GM18870 (cell line): ENCODE data around the gene ZFAND4.
A peak's percentile ranks its signal among the peaks of the same experiment; 100 is the strongest.
"Not testable (repeated sequence)": the region's sequence is repeated elsewhere in the genome, so short reads cannot be mapped to it uniquely, and the experiment has no call there.

Source experiments
- ATAC-seq: cut with Tn5 transposase; IDR thresholded peaks from one replicate; pipeline ENCODE4 v1.9.1; 2021; ENCODE audit warnings: moderate library complexity; ENCODE audit not compliant: unreplicated experiment

The ZFAND4 gene

DNA sequence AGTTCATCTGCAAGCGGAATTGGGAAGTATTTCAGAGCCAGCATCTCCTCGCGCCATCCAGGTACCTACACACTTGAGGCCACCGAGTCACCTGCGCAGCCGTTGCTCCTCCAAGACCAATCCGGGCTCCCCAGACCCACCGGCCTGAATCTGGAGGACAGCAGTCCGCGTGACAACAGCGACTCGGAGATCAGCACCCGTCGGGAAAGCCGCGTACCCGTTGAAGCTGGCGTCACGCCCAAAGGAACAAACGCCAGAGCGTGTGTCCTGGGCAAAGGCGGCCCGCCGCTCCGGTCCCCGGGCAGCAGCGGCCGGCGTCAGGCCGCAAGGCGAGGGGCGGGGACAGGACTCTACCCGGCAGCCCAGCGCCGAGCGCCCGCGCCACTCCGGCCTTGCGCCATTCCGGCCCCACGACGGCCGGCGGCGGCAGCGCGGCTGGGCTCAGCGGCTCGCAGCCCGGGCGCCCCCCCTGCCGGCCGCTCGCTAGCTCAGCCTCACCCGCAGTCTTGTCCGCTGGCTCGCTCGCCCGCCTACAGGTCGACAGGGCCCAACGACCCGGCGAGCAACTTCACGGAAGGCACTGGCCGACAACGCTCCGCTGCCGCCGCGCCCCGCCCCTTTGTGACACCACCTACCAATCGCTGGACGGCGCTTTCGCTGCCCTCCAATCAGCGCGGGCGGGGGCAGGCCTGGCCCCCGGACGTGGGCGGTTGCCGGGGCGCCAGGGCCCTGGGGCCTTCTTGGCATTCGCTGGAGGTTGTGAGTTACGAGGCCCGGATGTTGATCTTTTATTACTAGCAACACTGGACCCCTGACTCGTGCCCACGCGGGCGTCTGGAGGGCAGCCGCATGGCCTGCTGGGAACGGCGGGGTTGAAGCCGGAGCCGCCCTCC is at the start of gene ZFAND4:
Gene ZFAND4 (minus strand): TSS at position 592 of the 893 bp plus-strand sequence. CDS start 9,047 bp downstream, outside the sequence.
- ATAC-seq: peak; percentile 97

DNA sequence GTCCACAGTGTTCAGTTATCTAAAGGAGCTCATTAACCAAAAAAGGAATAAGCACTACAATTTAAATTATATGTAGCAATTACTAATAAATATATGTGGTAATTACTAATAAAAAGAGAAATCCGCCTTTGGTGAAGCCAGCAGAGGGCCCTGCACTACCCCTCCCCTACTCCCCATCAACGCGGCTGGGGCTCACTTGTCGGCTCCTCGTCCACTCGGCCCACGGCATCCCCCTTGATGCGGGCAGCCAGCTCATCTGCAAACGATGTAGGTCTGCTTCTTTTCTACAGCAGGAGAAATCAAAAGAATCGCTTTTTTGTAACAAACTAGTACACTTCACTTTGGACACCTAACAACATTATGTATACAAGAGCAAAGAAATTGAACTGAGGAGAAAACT is 48.9 kb upstream of the ZFAND4 start:
- not testable (repeated sequence) for ATAC-seq

DNA sequence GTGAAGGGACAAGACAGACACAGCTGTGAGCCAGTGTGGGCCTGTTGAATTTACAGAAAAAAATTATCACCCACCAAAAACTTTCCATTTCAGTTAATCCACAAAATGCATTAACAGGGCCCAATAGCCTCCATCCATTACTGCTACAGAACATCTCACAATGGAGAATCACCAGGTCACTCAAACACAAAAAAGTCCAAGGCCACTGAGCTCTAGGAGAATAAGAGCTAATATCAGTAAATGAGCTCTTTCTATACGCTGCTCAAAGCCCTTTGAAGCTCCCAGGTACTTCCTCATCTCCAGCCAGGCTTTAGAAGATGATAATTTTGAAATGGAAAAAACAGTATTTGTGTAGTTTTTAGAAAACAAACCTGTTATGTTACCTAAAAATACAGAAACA is 45.1 kb upstream of the ZFAND4 start:
- ATAC-seq: not testable (repeated sequence)

DNA sequence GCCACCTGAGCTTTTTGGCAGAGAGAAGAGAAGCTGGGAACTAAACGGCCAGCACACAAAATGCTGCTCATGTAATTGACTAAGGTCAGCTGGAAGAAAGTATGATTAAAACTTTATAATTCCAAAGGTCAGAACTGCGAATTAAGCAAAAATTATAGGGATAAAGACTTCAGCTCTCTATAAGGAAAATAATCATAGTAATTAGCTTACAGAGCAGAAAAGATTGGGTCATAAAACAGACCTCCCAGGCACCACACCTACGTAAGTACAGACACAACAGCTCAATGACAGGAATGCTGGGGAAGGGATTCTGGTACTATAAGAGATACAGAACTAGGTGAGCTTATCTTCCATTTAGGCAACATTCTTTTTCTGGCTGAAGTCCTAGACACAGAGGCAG is 44.5 kb upstream of the ZFAND4 start:
- ATAC-seq: not testable (repeated sequence)

DNA sequence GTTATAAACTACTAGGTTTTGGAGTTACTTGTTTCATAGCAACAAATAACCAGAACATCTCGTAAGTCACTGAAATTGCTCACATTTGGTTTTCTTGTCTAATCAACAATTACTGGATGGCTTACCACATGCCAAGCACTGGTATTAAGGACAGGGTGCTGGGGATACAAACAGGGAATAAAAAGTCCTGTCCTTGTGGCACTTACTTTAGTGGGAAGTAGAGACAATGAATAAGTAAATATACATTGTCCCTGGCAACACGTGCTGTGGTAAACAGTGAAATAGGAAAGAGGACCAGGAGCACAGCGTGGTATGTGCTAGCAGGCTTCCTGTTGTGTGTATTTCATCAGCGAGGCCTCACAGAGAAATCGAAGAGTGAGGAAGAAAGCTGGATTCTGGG is 38.7 kb upstream of the ZFAND4 start:
- ATAC-seq: not testable (repeated sequence)

DNA sequence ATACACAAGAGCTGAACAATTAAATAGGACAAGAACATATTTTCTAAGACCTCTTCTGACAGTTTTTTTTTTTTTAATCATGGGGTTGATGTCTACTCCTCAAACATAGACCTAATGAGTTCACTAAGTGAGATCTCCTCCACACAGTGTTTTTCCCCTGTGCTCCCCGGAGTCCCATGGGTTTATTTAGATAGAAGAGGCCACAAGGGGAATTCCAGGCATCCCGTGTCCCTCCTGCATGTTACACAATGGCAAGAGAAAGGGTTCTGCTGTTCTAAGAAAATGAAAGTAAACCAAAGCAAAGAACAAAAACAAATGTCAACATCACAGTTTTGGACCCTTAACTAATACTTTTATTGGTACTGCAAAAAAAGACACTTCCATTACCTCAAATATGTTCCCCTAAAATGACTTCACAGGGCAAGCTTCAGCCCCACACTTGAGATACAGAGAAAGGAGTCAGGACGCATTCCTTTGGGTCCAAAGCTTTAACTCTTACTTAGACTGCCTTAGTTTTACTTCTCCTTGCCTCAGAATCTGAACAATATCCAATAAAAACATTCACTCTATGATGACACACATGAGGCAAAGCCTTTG is 37.7 kb upstream of the ZFAND4 start:
- peak; percentile 87 for ATAC-seq

DNA sequence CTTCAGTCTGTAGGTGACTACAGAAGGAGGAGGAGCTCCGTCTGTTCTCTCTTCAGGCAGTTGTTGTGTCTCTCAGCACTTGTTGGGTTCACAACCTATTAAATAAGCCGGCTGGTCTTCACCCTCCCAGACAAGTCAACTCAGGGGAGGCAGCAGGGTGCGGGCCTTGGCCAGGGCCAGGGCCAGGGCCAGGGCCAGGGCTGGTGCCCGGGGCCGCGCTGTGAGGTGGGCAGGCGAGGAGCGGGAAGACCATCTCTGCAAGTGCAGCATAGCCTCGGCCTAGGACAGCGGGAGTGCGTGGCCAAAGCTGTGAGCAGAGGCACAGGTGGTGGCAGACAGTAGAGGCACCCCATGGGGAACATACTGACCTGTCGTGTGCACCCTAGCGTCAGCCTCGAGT is 5.9 kb upstream of the ZFAND4 start:
- ATAC-seq: not testable (repeated sequence)

DNA sequence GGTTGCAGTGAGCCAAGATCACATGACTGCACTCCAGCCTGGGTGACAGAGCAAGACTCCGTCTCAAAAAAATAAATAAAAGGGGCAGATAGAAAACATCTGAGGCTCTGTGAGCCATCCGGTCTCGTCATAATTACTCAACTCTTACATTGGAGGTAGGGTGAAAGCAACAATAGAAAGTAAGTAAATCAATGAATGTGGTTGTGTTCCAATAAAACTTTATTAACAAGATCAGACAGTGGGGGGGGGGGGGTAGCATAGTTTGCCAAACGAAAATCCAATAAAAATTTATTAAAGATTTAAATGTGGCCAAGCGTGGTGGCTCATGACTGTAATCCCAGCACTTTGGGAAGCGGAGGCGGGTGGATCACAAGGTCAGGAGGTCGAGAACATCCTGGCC is 2.8 kb upstream of the ZFAND4 start:
- ATAC-seq: no peak

DNA sequence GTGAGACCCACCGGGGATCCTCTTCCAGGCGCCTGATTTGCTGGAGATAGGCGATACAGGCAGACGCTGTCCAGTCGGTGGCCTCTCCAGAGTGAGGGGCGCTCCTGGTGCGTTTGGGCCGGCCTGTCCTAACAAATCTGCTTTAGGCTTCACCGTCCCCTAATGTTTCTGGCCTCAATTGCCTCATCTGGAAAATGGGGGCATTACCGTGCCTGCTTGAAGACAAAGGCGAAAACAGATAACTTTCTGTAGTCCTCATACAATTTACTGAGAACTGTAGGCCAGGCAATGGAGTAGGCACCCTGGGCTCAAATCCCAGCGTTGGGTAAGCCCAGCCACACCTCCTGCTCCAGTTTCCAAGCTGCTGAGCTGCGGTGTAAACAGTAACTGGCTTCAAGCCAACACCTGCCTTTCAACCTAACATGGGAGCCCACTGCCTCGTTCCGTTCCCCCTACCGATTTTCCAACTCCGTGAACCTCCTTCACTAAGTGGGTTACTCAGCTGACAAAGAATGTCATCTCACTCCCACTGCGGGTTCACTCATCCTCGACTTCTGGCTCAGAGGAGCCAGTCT is 589 bp upstream of the ZFAND4 start:
- no peak for ATAC-seq

DNA sequence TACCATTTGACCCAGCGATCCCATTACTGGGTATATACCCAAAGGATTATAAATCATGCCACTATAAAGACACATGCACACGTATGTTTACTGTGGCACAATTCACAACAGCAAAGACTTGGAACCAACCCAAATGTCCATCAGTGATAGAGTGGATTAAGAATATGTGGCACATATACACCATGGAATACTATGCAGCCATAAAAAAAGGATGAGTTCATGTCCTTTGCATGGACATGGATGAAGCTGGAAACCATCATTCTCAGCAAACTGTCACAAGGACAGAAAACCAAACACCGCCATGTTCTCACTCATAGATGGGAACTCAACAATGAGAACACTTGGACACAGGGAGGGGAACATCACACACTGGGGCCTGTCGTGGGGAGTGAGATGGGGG is 1.3 kb downstream of the ZFAND4 start:
- ATAC-seq: not testable (repeated sequence)

DNA sequence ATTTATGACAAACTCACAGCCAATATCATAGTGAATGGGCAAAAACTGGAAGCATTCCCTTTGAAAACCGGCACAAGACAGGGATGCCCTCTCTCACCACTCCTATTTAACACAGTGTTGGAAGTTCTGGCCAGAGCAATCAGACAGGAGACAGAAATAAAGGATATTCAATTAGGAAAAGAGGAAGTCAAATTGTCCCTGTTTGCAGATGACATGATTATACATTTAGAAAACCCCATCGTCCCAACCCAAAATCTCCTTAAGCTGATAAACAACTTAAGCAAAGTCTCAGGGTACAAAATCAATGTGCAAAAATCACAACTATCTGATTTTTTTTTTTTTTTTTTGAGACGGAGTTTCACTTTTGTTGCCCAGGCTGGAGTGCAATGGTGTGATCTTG is 2.7 kb downstream of the ZFAND4 start:
- ATAC-seq: not testable (repeated sequence)

DNA sequence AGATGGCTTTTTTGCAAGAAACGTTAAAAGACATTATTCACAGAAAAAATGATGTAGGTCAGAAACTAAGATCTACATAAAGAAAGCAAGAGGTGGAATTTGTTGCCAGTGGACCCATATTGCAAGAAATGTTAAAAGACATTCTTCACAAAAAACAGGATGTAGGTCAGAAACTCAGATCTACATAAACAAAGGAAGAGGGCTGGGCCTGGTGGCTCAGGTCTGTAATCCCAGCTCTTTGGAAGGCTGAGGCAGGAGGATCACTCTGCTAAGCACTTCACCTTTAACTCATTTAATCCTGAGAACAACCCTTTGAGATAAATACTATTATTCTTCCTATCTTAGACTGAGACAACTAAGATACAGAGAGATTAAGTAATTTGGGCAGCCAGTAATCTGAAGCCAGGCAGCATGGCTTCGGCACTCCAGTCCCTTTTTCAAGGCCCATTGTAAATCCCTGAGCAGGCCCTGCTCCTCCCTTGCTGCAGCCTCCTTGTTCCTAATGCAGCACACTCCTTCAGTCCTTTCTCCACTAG is 11.6 kb downstream of the ZFAND4 start:
- ATAC-seq: no peak

DNA sequence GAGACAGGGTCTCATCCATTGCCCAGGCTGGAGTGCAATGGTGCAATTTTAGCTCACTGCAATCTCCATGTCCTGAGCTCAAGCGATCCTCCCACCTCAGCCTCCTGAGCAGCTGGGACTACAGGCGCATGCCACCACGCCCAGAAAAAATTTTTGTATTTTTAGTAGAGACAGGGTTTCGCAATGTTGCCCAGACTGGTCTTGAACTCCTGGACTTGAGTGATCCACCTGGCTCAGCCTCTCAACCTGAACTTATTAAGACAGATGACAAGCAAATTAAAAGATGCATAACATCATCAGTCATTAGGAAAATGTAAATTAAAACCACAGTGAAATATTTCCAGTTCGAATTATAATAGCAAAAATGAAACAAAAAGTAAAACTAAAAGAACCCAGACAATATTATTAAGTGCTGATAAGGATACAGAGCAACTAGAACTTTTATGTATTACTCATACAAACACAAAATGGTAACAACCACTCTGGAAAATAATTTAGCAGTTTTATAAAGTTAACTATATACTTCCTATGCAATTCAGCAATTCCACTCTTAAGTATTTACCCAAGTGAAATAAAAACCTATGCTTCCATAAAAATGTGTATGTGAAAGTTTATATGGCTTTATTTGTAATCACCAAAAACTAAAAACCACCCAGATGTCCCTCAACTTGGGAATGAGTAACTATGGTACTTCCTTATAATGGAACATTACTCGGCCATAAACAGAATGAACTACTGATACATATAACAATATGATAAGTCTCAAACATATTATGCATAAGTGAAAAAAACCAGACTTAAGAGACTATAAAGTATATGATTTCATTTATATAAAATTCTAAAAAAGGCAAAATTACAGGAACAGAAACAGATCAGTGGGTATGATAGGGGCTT is 15.3 kb downstream of the ZFAND4 start:
- no peak for ATAC-seq

DNA sequence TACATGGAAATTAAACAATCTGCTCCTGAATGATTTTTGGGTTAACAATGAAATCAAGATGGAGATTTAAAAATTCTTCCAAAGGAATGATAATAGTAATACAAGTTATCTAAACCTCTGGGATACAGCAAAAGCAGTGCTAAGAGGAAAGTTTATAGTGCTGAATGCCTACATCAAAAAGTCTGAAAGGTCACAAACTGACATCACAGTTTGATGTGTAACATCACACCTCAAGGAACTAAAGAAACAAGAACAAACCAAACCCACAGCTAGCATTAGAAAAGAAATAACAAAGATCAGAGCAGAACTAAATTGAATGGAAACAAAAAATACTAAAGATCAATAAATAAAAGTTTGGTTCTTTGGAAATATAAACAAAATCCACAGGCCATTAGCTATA is 17.4 kb downstream of the ZFAND4 start:
- ATAC-seq: no peak

DNA sequence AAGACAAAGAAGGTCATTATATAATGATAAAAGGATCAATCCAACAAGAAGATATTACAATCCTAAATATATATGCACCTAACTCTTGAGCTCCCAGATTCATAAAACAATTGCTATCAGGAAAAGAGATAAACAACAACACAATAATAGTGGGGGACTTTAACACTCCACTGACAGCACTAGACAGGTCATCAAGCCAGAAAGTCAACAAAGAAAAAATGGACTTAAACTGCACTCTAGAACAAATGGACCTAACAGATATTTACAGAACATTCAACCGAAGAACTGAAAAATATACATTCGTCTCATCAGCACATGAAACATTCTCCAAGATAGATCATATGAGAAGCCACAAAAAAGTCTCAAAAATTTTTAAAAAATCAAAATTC is 17.8 kb downstream of the ZFAND4 start:
- not testable (repeated sequence) for ATAC-seq

DNA sequence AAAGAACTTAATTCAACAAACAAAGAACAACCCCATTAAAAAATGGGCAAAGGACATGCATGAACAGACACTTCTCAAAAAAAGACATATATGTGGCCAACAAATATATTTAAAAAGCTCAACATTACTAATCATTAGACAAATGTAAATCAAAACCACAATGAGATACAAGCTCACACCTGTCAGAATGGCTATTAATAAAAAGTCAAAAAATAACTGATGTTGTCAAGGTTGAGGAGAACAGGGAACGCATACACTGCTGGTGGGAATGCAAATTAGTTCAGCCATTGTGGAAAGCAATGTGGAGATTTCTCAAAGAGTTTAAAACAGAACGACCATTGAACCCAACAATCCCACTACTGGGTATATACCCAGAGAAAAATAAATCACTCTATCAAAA is 19.1 kb downstream of the ZFAND4 start:
- ATAC-seq: peak; percentile 54

DNA sequence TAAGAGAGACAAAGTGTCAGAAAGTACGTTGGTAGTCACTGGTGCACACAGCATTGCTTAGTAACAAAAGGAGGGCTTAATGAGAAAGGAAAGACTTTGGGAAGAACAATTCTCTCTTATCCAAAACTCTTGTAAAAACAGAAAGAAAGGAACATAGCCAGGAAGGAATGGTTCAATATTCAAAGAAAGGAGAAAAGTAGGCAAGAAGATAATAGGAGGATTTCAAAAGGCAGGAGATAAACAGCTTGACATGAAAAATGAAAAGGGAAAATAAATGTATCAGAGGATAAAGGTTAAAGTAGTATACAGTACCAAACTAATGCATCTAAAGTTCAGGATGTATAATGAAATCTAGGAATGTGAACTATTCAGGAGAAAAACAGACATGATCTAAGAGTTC is 20.1 kb downstream of the ZFAND4 start:
- no peak for ATAC-seq

DNA sequence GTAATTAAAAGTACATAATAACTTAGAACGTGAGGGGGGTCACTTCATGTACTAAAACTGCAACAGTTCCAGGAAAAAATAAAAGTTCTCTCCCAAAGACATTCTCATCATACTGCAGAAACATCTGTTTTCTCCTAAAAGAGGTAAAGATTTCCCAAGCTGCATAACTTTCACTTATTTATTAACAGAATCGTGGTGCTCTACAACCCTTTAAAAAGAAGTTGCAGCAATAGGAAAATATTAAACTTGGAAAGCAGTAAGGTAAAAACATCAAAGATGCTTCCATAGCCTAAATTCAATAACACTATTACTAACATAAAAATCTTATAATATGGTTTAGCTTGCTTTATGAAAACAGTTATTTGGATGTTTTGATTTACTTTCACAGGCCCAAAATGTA is 23.3 kb downstream of the ZFAND4 start:
- ATAC-seq: no peak

DNA sequence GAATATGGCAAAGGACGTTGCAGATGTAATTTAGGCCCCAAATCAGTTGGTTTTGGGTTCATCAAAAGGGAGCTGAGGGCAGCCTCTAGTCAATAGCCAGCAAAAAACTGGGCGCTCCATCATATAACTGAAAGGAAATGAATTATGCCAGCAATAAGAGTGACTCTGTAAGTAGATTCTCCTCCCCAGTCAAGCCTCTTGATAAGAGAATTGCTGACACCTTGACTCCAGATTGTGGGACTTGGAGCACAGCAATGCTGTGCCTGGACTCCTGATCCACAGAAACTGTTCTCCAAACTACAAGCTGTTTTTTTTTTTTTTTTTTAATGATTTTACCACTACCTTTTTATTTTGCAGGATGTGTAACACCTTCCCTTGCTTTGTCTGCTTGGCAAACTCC is 25.5 kb downstream of the ZFAND4 start:
- no peak for ATAC-seq

DNA sequence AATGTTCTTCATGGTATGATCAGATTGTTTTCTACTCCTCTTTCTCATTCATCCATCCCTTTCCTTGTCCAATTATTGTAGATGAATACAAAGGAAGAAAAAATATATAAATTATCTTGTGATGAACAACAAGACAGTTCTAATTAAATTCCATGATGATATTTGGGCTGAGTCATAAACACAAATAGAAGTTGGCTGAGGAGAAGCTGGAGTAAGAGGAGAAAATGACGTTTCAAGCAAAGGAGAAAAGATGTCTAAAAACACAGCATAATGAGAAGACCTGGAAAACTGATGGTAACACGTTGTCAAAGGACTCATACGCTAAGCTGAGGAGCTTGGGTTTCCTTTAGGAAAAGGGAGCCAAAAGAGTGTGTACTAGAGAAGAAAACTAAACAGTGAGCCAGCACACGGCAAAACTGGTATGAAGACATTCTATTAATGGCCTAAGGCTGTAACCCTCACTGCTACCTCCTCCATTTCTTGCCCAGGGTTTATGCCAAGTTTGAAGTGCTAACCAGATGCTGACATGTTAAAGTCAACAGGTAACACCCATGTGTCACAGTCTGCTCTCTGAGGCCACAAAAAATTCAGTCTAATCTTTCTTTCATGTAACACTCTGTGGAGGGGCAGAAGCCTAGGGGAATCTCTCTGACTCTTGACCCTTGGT is 26.1 kb downstream of the ZFAND4 start:
- no peak for ATAC-seq
